Measurements from ENCODE around the gene ELF2.
"Not testable (repeated sequence)": the region's sequence is repeated elsewhere in the genome, so short reads cannot be mapped to it uniquely, and the experiment has no call there.

ELF2 gene

GRCh38 chr4:139184129-139184528 lies 7.1 kb upstream of the ELF2 start:
- DNase-seq, result peak in 1 of 5 experiments; percentile 47

- DNase-seq, result peak; percentile 68 to 96 (median 83)
Measured at GRCh38 chr4:139177869-139178619, 1.0 kb upstream of the ELF2 start.

GRCh38 chr4:139176302-139177048 lies 543 bp downstream of the ELF2 start:
- DNase-seq, result peak; percentile 45 to 73 (median 59)

- no peak for DNase-seq
Measured at GRCh38 chr4:139175646-139176301, 1.2 kb downstream of the ELF2 start.

GRCh38 chr4:139171876-139172691 lies 4.9 kb downstream of the ELF2 start:
- no peak for DNase-seq

GRCh38 chr4:139170932-139171331 lies 6.1 kb downstream of the ELF2 start:
- no peak for DNase-seq

GRCh38 chr4:139167774-139168444 lies 9.1 kb downstream of the ELF2 start:
- DNase-seq, result peak in 1 of 5 experiments; percentile 16

- DNase-seq, result no peak
Measured at GRCh38 chr4:139164731-139165130, 12.3 kb downstream of the ELF2 start.

- no peak for DNase-seq
Measured at GRCh38 chr4:139163806-139164206, 13.2 kb downstream of the ELF2 start.

- not testable (repeated sequence) for DNase-seq
Measured at GRCh38 chr4:139157977-139158376, 19.0 kb downstream of the ELF2 start.

- DNase-seq, result no peak
Measured at GRCh38 chr4:139154952-139155557, 22.0 kb downstream of the ELF2 start.

- DNase-seq, result no peak
Measured at GRCh38 chr4:139154538-139154937, 22.5 kb downstream of the ELF2 start.

- no peak for DNase-seq
Measured at GRCh38 chr4:139154134-139154421, 22.9 kb downstream of the ELF2 start.

- no peak for DNase-seq
Measured at GRCh38 chr4:139153411-139154133, 23.4 kb downstream of the ELF2 start.

- no peak for DNase-seq
Measured at GRCh38 chr4:139152249-139152648, 24.8 kb downstream of the ELF2 start.

- DNase-seq, result no peak
Measured at GRCh38 chr4:139146926-139147629, 29.9 kb downstream of the ELF2 start.

- no peak for DNase-seq
Measured at GRCh38 chr4:139145552-139145932, 31.5 kb downstream of the ELF2 start.

GRCh38 chr4:139144911-139145551 lies 32.0 kb downstream of the ELF2 start:
- DNase-seq, result peak in 1 of 5 experiments; percentile 51

GRCh38 chr4:139144161-139144859 lies 32.7 kb downstream of the ELF2 start:
- DNase-seq, result no peak
